B cell (primary cell): ENCODE results near the gene SNX11. TPM values are rescaled to one million over a fixed set of nuclear protein-coding genes. Genes with fewer than 3 reads are reported as not detected.

ENCODE experiments used
- ATAC-seq: fragments of 200-7000 bp; cut with Tn5 transposase; one replicate; pipeline ENCODE4 v1.10.0; 2021; ENCODE audit warnings: low read depth, mild to moderate bottlenecking, moderate number of reproducible peaks, moderate library complexity
- CTCF ChIA-PET: fragments of 350-600 bp; sonication (Branson Sonifier 250); formaldehyde crosslinking; loops from one replicate; lab custom pipeline; 2021; ENCODE audit warnings: antibody characterized with exemption, inconsistent platforms; lab: Charles Lee
- POLR2A ChIA-PET: fragments of 350-600 bp; sonication (Branson Sonifier 250); formaldehyde crosslinking; loops from one replicate; lab custom pipeline; 2021; ENCODE audit warnings: antibody characterized with exemption; lab: Charles Lee
- DNase-seq: peaks from one replicate; pipeline ENCODE4 v3.0.0; 2013
- H2AFZ ChIP-seq: 2 replicates; pipeline ENCODE4 v1.6.1; 2012; ENCODE audit warnings: mild to moderate bottlenecking, low read depth, low read length; ENCODE audit not compliant: insufficient read depth, poor library complexity, severe bottlenecking
- H3K27ac ChIP-seq, 2 donors: 1 replicate in 1 of 2; 2 replicates in 1 of 2; pipeline ENCODE4 v1.5.1; 2012 to 2013; ENCODE audit warnings: low read length in 2 of 2, mild to moderate bottlenecking in 2 of 2, moderate library complexity in 1 of 2
- H3K27me3 ChIP-seq, 4 experiments: fragments of 200-600 bp in 1 of 4; sonication (generic) in 1 of 4; replicated peaks in 1 of 4; 1 replicate in 2 of 4; 2 replicates in 2 of 4; pipeline versions ENCODE4 v1.6.1 to v1.7.0; 2013 to 2016; ENCODE audit warnings: low read length in 3 of 4, mild to moderate bottlenecking in 2 of 4, mixed read lengths in 1 of 4, moderate library complexity in 1 of 4; ENCODE audit not compliant: insufficient read depth in 4 of 4, control insufficient read depth in 3 of 4; ENCODE audit errors: control extremely low read depth in 1 of 4
- H3K36me3 ChIP-seq, 2 experiments: replicated peaks in 1 of 2; 1 replicate in 1 of 2; 2 replicates in 1 of 2; pipeline versions ENCODE4 v1.6.1 to v1.7.1; 2013; ENCODE audit warnings: low read length in 1 of 2; ENCODE audit not compliant: insufficient read depth in 2 of 2, control insufficient read depth in 1 of 2; ENCODE audit errors: control extremely low read depth in 1 of 2, extremely low read depth in 1 of 2
- H3K4me1 ChIP-seq, 2 donors: fragments of 200-600 bp in 1 of 2; sonication (generic) in 1 of 2; 1 replicate in 1 of 2; 2 replicates in 1 of 2; pipeline versions ENCODE4 v1.5.1 to v1.6.1; 2013 to 2017; ENCODE audit warnings: low read length in 2 of 2; ENCODE audit not compliant: control insufficient read depth in 2 of 2, insufficient read depth in 2 of 2
- H3K4me2 ChIP-seq: replicated peaks from 2 replicates; pipeline ENCODE3; 2012; ENCODE audit warnings: mild to moderate bottlenecking, low read depth, low read length; ENCODE audit not compliant: poor library complexity, severe bottlenecking
- H3K4me3 ChIP-seq, 5 experiments: fragments of 200-600 bp in 1 of 5; sonication (generic) in 1 of 5; 1 replicate in 3 of 5; 2 replicates in 2 of 5; pipeline versions ENCODE4 v1.5.1 to v1.7.0; 2011 to 2016; ENCODE audit warnings: low read length in 4 of 5, mild to moderate bottlenecking in 4 of 5, low read depth in 2 of 5, control low read depth in 1 of 5, moderate library complexity in 1 of 5; ENCODE audit not compliant: insufficient read depth in 1 of 5; ENCODE audit errors: control extremely low read depth in 1 of 5, extremely low read depth in 1 of 5
- H3K79me2 ChIP-seq: fragments of 200-600 bp; sonication (generic); one replicate; pipeline ENCODE4 v1.6.0; 2016; ENCODE audit warnings: low read length; ENCODE audit not compliant: control insufficient read depth, insufficient read depth
- H3K9ac ChIP-seq: fragments of 200-600 bp; sonication (generic); 2 replicates; pipeline ENCODE4 v1.6.1; 2017; ENCODE audit warnings: mild to moderate bottlenecking, low read length, moderate library complexity
- H3K9me3 ChIP-seq, 3 donors: one replicate each; pipeline versions ENCODE4 v1.6.1 to v1.7.1; 2013; ENCODE audit warnings: low read length in 2 of 3; ENCODE audit not compliant: control insufficient read depth in 2 of 3, insufficient read depth in 1 of 3; ENCODE audit errors: control extremely low read depth in 1 of 3
- H4K20me1 ChIP-seq: 2 replicates; pipeline ENCODE4 v1.6.0; 2012; ENCODE audit warnings: mild to moderate bottlenecking, low read length; ENCODE audit not compliant: insufficient read depth, control insufficient read depth, poor library complexity, severe bottlenecking
- H3K27ac Mint-ChIP-seq: one replicate; pipeline ENCODE4 v1.8.0; 2021; ENCODE audit warnings: mixed read lengths
- H3K27me3 Mint-ChIP-seq: one replicate; pipeline ENCODE4 v1.8.0; 2021; ENCODE audit warnings: mixed read lengths
- H3K4me1 Mint-ChIP-seq: one replicate; pipeline ENCODE4 v1.8.0; 2021; ENCODE audit warnings: mixed read lengths
- H3K4me3 Mint-ChIP-seq: one replicate; pipeline ENCODE4 v1.8.0; 2021; ENCODE audit warnings: mixed read lengths
- H3K9me3 Mint-ChIP-seq: one replicate; pipeline ENCODE4 v1.8.0; 2022; ENCODE audit warnings: mixed read lengths; ENCODE audit not compliant: insufficient read depth
- EZH2 ChIP-seq: IDR thresholded peaks from 2 replicates; pipeline ENCODE4 v1.6.1; 2012; ENCODE audit warnings: borderline replicate concordance, low read depth, mild to moderate bottlenecking, moderate library complexity, low read length; ENCODE audit not compliant: insufficient read depth, poor library complexity, severe bottlenecking
- WGBS: methylation state at CpG from one replicate; pipeline ENCODE4 v1.1.5; 2013; ENCODE audit warnings: missing lambda C conversion rate; ENCODE audit not compliant: insufficient coverage; 5-methylcytosine and 5-hydroxymethylcytosine counted together
- intact Hi-C: fragments of 100-400 bp; cut with micrococcal nuclease; formaldehyde crosslinking; loops from one replicate; pipeline ENCODE4 v1.10.0; 2022
- polyA plus RNA-seq: library from polyadenylated mRNA; depleted of rRNA; stranded (reverse); fragments of >200 nt; gene quantifications from 2 replicates; pipeline ENCODE4 v1.2.3, GENCODE V29; 2012
- total RNA-seq, 2 donors: library from RNA; stranded (reverse); fragments of 120-200 nt in 1 of 2; gene quantifications; 1 replicate in 1 of 2; 2 replicates in 1 of 2; pipeline versions ENCODE4 v1.2.3 to v1.2.4, GENCODE V29; 2013 to 2022
- TF ChIP-seq, protein P1 (sequence below): fragments of 200-600 bp; IDR thresholded peaks from one replicate; pipeline ENCODE4 v1.8.0; 2022; ENCODE audit warnings: antibody characterized with exemption, mild to moderate bottlenecking

SNX11 gene
- total and polyA plus RNA-seq, 2 donors (not counting 1 experiment from before 2014, with no cell fraction given): 25.6 to 42.0 TPM

DNA sequence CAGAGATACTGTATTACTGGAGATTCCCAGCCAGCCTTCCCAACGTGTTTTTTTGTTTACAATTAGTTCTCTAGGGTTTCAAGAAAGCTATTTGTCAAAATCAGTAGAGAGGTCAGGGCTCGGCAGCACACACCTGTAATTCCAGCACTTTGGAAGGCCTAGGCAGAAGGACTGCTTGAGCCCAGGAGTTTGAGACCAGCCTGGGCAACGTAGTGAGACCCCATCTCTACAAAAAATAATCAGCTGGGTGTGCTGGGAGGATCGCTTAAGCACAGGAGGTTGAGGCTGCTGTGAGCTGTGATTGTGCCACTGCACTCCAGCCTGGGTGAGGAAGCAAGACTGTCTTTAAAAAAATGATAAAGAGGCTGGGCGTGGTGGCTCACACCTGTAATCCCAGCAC, 25.7 kb upstream of the SNX11 start:
- Histone ChIP-seq H3K9ac (no peak overlapping the region), H3K4me1 (no peaks in the 10 kb centered on the region), H4K20me1 (peaks cover 34% of the 10 kb centered on the region), H3K79me2 (peaks cover 69% of the 10 kb centered on the region), H2AFZ (no peak overlapping the region), H3K9me3 (no peaks in the 10 kb centered on the region), H3K4me3 (no peak overlapping the region), H3K4me2 (no peak overlapping the region), H3K27ac (no peak overlapping the region), H3K27me3 (no peaks in the 10 kb centered on the region), H3K36me3 (no peaks in the 10 kb centered on the region)
- CTCF ChIA-PET: interaction anchor here (0.8 to 12.6 kb wide), 12 partner anchors 9 to 104 kb away, joined by 3 to 237 read pairs (median 15); partner anchors contain the start of gene SNX11
- no peak for DNase-seq
- Mint-ChIP-seq H3K9me3 (no peaks in the 10 kb centered on the region), H3K27ac (no peak overlapping the region), H3K4me1 (no peaks in the 10 kb centered on the region), H3K4me3 (no peak overlapping the region), H3K27me3 (no peaks in the 10 kb centered on the region)
- WGBS: 100% methylated on average over 1 of the region's 5 CpGs
- intact Hi-C loops: no loop called here
- POLR2A ChIA-PET: interaction anchor here (0.7 kb wide), 1 partner anchor 49 kb away, joined by 4 read pairs; no protein-coding TSS in a partner anchor
- no peak for ATAC-seq
- TF ChIP-seq EZH2: no peak
- TF ChIP-seq, protein P1, sequence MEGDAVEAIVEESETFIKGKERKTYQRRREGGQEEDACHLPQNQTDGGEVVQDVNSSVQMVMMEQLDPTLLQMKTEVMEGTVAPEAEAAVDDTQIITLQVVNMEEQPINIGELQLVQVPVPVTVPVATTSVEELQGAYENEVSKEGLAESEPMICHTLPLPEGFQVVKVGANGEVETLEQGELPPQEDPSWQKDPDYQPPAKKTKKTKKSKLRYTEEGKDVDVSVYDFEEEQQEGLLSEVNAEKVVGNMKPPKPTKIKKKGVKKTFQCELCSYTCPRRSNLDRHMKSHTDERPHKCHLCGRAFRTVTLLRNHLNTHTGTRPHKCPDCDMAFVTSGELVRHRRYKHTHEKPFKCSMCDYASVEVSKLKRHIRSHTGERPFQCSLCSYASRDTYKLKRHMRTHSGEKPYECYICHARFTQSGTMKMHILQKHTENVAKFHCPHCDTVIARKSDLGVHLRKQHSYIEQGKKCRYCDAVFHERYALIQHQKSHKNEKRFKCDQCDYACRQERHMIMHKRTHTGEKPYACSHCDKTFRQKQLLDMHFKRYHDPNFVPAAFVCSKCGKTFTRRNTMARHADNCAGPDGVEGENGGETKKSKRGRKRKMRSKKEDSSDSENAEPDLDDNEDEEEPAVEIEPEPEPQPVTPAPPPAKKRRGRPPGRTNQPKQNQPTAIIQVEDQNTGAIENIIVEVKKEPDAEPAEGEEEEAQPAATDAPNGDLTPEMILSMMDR: no peak

DNA sequence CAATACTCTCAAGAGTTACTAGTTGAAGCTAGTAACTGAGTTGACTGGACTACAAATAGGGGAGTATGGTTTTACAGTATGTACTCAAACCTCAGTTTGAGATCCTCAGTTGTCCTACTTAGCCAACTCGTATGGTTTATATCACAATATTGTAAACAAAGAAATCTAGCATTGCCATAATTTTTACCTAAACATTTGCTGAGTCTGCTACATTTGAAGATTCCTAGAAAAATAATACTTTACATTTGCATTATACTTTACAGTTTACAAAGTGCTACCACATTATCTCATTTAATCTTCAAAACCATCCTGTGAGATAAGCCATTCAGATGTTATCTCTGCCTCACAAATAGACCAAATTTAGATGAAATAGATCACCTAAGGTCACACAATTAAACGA, 22.6 kb upstream of the SNX11 start:
- Histone ChIP-seq H3K27ac (no peak overlapping the region), H4K20me1 (peaks cover 28% of the 10 kb centered on the region), H3K36me3 (no peaks in the 10 kb centered on the region), H3K9me3 (no peaks in the 10 kb centered on the region), H3K79me2 (peaks cover 67% of the 10 kb centered on the region), H2AFZ (no peak overlapping the region), H3K4me1 (no peaks in the 10 kb centered on the region), H3K27me3 (no peaks in the 10 kb centered on the region), H3K9ac (no peak overlapping the region), H3K4me3 (no peak overlapping the region), H3K4me2 (no peak overlapping the region)
- 60% methylated on average over 1 of the region's 2 CpGs for WGBS
- TF ChIP-seq, protein P1: no peak
- TF ChIP-seq EZH2: no peak
- intact Hi-C loops: no loop called here
- DNase-seq: no peak
- Mint-ChIP-seq H3K27me3 (no peaks in the 10 kb centered on the region), H3K4me3 (no peak overlapping the region), H3K9me3 (no peaks in the 10 kb centered on the region), H3K27ac (no peak overlapping the region), H3K4me1 (peaks cover 3% of the 10 kb centered on the region)
- POLR2A ChIA-PET: no interaction called here
- CTCF ChIA-PET: interaction anchor here (0.6 to 3.5 kb wide), 3 partner anchors 22 to 49 kb away, joined by 3 to 11 read pairs (median 4); partner anchors contain the start of gene SNX11
- ATAC-seq: no peak
